ENCODE measurements around the gene ZMIZ1.

DNA sequence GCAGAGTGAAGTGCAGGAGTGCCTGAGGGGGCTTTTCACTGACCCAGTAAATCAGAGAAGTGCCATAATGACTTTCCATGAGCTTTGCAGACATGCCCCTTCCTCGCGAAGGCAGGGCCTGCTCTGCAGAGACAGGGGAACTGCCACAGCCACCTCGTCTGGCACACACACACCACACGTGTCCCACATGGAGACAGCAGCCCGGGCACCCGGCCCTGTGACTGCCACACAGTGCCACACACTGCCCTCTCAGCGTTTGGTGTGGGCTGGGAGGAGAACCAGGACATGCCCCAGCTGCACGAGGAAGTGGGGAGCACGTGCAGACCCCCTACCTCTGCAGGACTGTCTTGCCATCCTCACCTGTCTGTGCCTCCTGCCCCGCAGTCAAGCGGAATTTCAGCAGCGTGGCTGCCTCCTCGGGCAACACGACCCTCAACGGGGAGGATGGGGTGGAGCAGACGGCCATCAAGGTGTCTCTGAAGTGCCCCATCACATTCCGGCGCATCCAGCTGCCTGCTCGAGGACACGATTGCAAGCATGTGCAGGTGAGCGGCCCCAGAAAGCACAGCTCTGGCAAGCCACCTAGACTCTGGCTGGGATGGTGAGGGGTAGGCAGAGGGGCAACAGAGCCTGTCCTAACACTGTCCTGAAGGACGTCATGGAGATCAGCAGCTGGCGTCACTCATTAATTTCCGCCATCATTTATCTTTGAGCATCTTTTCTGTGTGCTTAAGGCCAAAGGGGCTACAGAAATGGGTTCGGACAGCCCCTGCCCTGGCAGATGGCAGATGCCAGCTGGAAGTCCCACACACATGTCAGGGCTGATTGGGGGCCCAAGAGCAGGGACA, 235.1 kb downstream of the ZMIZ1 start:
- TF ChIP-seq POLR2A (IDR thresholded peaks at IDR 0.05), result no peak
- TF ChIP-seq EP300 (IDR thresholded peaks at IDR 0.05), result no peak
- TF ChIP-seq, protein P1, sequence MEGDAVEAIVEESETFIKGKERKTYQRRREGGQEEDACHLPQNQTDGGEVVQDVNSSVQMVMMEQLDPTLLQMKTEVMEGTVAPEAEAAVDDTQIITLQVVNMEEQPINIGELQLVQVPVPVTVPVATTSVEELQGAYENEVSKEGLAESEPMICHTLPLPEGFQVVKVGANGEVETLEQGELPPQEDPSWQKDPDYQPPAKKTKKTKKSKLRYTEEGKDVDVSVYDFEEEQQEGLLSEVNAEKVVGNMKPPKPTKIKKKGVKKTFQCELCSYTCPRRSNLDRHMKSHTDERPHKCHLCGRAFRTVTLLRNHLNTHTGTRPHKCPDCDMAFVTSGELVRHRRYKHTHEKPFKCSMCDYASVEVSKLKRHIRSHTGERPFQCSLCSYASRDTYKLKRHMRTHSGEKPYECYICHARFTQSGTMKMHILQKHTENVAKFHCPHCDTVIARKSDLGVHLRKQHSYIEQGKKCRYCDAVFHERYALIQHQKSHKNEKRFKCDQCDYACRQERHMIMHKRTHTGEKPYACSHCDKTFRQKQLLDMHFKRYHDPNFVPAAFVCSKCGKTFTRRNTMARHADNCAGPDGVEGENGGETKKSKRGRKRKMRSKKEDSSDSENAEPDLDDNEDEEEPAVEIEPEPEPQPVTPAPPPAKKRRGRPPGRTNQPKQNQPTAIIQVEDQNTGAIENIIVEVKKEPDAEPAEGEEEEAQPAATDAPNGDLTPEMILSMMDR (IDR thresholded peaks at IDR 0.05), result no peak
